Keratinocyte (primary cell): ENCODE results near the gene SEZ6.

Experiments used
- CTCF ChIP-seq, 3 experiments: IDR thresholded peaks in 1 of 3; conservative IDR thresholded peaks in 1 of 3; optimal IDR thresholded peaks in 1 of 3; 2 replicates in 2 of 3; 3 replicates in 1 of 3; pipeline versions ENCODE3 to v1.5.1; 2011; ENCODE audit warnings: low read length in 3 of 3, mild to moderate bottlenecking in 3 of 3, moderate library complexity in 2 of 3, control low read depth in 1 of 3, inconsistent platforms in 1 of 3; ENCODE audit not compliant: insufficient read depth in 2 of 3; ENCODE audit errors: extremely low read depth in 1 of 3
- EZH2 ChIP-seq: IDR thresholded peaks from one replicate; pipeline ENCODE4 v1.6.1; 2012; ENCODE audit warnings: inconsistent platforms, mild to moderate bottlenecking, low read length, moderate library complexity

GRCh38 chr17:29043539-29044145 is 37.8 kb upstream of the SEZ6 start:
- TF ChIP-seq CTCF (optimal IDR thresholded peaks at IDR 0.05 in 1 of 3, IDR thresholded peaks at IDR 0.05 in 1 of 3, conservative IDR thresholded peaks at IDR 0.05 in 1 of 3; ENCODE audit: extremely low read depth in 1 of 3, insufficient read depth in 2 of 3, low read length in 3 of 3) (no peak), EZH2 (no peak)
